Measurements from ENCODE around the gene SEMA3D. TPM values are rescaled to one million over a fixed set of nuclear protein-coding genes. Genes with fewer than 3 reads are reported as not detected.

SEMA3D gene
- total RNA-seq, 1 donor from 2014 or later = 4.5 TPM

DNA sequence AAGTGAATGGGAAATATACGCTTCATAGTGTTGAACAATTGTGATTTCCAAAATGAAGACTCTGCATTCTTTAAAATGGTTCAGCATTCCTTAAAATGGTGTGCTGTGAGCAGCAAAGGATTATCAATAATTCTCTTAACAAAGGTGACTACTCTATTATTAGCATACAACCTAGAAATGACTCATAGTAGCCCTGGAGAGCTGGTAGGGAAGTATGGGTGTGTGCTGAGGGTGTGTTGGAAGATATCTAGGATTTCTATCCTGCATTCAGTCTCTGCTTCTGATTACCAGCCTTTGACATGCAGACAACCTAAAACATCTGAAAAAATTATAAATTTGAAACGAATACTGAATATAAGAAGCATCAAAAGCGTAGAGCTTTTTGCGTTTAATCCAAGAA lies 72.5 kb downstream of the SEMA3D start:
- no peaks in the 10 kb centered on the region for H3K4me1 ChIP-seq
- H3K27me3 ChIP-seq = no peaks in the 10 kb centered on the region
- DNase-seq (ENCODE audit: low spot score in 2 of 2) = no peak
- no peak overlapping the region for H3K27ac ChIP-seq
- H3K36me3 ChIP-seq = peaks cover 0 to 3% of the 10 kb centered on the region in 2 donors
- intact Hi-C loops (cut with DNase I) = no loop called here
- H3K9me3 ChIP-seq = no peaks in the 10 kb centered on the region
- H3K4me3 ChIP-seq = no peak overlapping the region
- TF ChIP-seq, protein P1, sequence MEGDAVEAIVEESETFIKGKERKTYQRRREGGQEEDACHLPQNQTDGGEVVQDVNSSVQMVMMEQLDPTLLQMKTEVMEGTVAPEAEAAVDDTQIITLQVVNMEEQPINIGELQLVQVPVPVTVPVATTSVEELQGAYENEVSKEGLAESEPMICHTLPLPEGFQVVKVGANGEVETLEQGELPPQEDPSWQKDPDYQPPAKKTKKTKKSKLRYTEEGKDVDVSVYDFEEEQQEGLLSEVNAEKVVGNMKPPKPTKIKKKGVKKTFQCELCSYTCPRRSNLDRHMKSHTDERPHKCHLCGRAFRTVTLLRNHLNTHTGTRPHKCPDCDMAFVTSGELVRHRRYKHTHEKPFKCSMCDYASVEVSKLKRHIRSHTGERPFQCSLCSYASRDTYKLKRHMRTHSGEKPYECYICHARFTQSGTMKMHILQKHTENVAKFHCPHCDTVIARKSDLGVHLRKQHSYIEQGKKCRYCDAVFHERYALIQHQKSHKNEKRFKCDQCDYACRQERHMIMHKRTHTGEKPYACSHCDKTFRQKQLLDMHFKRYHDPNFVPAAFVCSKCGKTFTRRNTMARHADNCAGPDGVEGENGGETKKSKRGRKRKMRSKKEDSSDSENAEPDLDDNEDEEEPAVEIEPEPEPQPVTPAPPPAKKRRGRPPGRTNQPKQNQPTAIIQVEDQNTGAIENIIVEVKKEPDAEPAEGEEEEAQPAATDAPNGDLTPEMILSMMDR (IDR thresholded peaks at IDR 0.05) = no peak

GRCh38 chr7:85111761-85112160 lies 75.1 kb downstream of the SEMA3D start:
- intact Hi-C loops (cut with DNase I) = no loop called here
- H3K4me3 ChIP-seq = no peak overlapping the region
- no peak for DNase-seq (ENCODE audit: low spot score in 2 of 2)
- H3K27me3 ChIP-seq = no peaks in the 10 kb centered on the region
- no peaks in the 10 kb centered on the region for H3K9me3 ChIP-seq
- H3K27ac ChIP-seq = no peak overlapping the region
- TF ChIP-seq, protein P1 (IDR thresholded peaks at IDR 0.05) = no peak
- H3K36me3 ChIP-seq = no peaks in the 10 kb centered on the region
- no peaks in the 10 kb centered on the region for H3K4me1 ChIP-seq

- Histone ChIP-seq H3K27me3 (no peaks in the 10 kb centered on the region), H3K9me3 (no peaks in the 10 kb centered on the region), H3K4me1 (peaks cover 0 to 13% of the 10 kb centered on the region in 2 donors), H3K27ac (no peak overlapping the region), H3K4me3 (no peak overlapping the region), H3K36me3 (no peaks in the 10 kb centered on the region)
- DNase-seq (ENCODE audit: low spot score in 2 of 2) = no peak
- TF ChIP-seq, protein P1 (IDR thresholded peaks at IDR 0.05) = no peak
- intact Hi-C loops (cut with DNase I) = no loop called here
Measured at GRCh38 chr7:85106719-85107118, 80.1 kb downstream of the SEMA3D start.

DNA sequence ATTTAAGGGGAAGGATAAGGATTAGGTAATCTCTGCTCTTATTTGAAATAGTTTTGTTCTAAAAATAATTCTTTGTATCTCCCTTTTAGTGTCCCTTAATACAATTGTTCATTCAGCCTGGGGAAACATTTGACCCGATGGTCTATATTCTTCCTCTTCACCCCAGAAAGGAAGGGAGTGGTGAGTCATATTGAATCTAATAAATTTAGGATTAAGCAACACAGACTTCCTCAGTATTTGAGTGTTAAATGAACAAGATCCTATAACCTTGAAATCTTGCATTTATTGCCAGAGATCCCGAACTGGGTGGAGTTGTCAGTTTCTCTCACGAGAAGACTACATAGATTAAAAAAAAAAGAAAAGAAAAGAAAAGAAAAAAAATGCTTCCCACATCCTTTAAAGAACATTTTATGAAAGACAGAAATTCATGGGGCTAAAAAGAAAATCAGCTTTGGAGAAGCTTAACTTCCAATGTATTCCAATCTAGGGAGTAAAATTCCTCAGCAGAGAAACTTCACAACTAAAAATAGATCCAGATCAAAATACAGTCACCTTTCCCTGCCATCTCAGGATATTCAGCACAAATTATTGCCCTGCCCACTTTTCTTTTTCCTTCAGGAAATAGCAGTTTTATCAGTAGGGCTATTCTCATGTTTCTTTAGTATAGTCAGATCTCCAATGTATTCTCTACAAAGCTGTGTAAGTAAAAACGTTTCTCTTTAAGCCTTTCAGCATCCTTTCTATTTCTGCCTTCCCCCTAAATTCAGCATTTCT lies 82.2 kb downstream of the SEMA3D start:
- H3K36me3 ChIP-seq = no peaks in the 10 kb centered on the region
- H3K27ac ChIP-seq = peak overlapping the region in 1 of 2 donors; percentile 33
- peaks cover 0 to 13% of the 10 kb centered on the region in 2 donors for H3K4me1 ChIP-seq
- H3K4me3 ChIP-seq = no peak overlapping the region
- TF ChIP-seq, protein P1 (IDR thresholded peaks at IDR 0.05) = no peak
- DNase-seq (ENCODE audit: low spot score in 2 of 2) = no peak
- intact Hi-C loops (cut with DNase I) = no loop called here
- no peaks in the 10 kb centered on the region for H3K27me3 ChIP-seq
- no peaks in the 10 kb centered on the region for H3K9me3 ChIP-seq

- H3K27ac ChIP-seq = no peak overlapping the region
- TF ChIP-seq, protein P1 (IDR thresholded peaks at IDR 0.05) = no peak
- intact Hi-C loops (cut with DNase I) = no loop called here
Measured at GRCh38 chr7:85103962-85104361, 82.9 kb downstream of the SEMA3D start.

More at GRCh38 chr7:85103962-85104361, 82.9 kb downstream of the SEMA3D start:
- Histone ChIP-seq H3K9me3 (no peaks in the 10 kb centered on the region), H3K4me3 (no peak overlapping the region), H3K27me3 (no peaks in the 10 kb centered on the region), H3K4me1 (peaks cover 0 to 13% of the 10 kb centered on the region in 2 donors), H3K36me3 (no peaks in the 10 kb centered on the region)
- no peak for DNase-seq (ENCODE audit: low spot score in 2 of 2)
